ENCODE data around the gene MGAT4A. TPM values are rescaled to one million over a fixed set of nuclear protein-coding genes. Genes with fewer than 3 reads are reported as not detected.

MGAT4A gene
- total and polyA plus RNA-seq, 2 of the 13 experiments (the other 11 are each of a cell fraction or from before 2014, with no cell fraction given): 47.2 to 90.9 TPM

GRCh38 chr2:98730053-98730706 lies 752 bp downstream of the MGAT4A start:
- no peak overlapping the region for H2AFZ ChIP-seq (ENCODE audit: low read length)
- H3K4me1 ChIP-seq (ENCODE audit: insufficient read depth, low read length): peaks cover 77% of the 10 kb centered on the region
- TF ChIP-seq ZSCAN9 (CRISPR knock-in tag; IDR thresholded peaks at IDR 0.05; ENCODE audit: borderline replicate concordance) (no peak; the same call in 1 of the 2 replicates), ZKSCAN8 (CRISPR knock-in tag; IDR thresholded peaks at IDR 0.05; ENCODE audit: borderline replicate concordance) (no peak), ZNF510 (CRISPR knock-in tag; IDR thresholded peaks at IDR 0.05; ENCODE audit: low read depth) (no peak), ARNT2 (CRISPR knock-in tag; IDR thresholded peaks at IDR 0.05; ENCODE audit: low read depth) (0 out of 2 replicates have a peak, but pooled peaks have one; percentile 21), ZNF614 (CRISPR knock-in tag; IDR thresholded peaks at IDR 0.05; ENCODE audit: borderline replicate concordance) (0 out of 2 replicates have a peak, but pooled peaks have one; percentile 20), TFAP4 (IDR thresholded peaks at IDR 0.05; ENCODE audit: borderline replicate concordance, low read depth) (peak; percentile 49; the same call in 1 of the 2 replicates), AGO1 (IDR thresholded peaks at IDR 0.05; ENCODE audit: low read depth, low read length, poor library complexity, severe bottlenecking) (peak; percentile 13), ZBTB7A (CRISPR knock-in tag; IDR thresholded peaks at IDR 0.05) (peak; percentile 27; the same call in 1 of the 2 replicates), JARID2 (CRISPR knock-in tag; IDR thresholded peaks at IDR 0.05; ENCODE audit: insufficient replicate concordance) (peak; percentile 27), ELF4 (CRISPR knock-in tag; IDR thresholded peaks at IDR 0.05; ENCODE audit: borderline replicate concordance) (no peak), SMAD9 (CRISPR knock-in tag; IDR thresholded peaks at IDR 0.05) (0 out of 2 replicates have a peak, but pooled peaks have one; percentile 39), NCOA1 (CRISPR knock-in tag; IDR thresholded peaks at IDR 0.05) (no peak), PAX8 (CRISPR knock-in tag; IDR thresholded peaks at IDR 0.05; ENCODE audit: borderline replicate concordance) (0 out of 2 replicates have a peak, but pooled peaks have one; percentile 56), BRCA1 (CRISPR knock-in tag; IDR thresholded peaks at IDR 0.05) (0 out of 2 replicates have a peak, but pooled peaks have one; percentile 11), ZNF556 (CRISPR knock-in tag; IDR thresholded peaks at IDR 0.05; ENCODE audit: borderline replicate concordance) (no peak), NCOA2 (CRISPR knock-in tag; IDR thresholded peaks at IDR 0.05) (no peak), POLR2A (IDR thresholded peaks at IDR 0.05; ENCODE audit: insufficient read depth in 1 of 2, low read depth in 2 of 2, low read length in 2 of 2) (peak; percentile 30 to 41; a peak in 2 of 4 replicates), ZNF792 (CRISPR knock-in tag; IDR thresholded peaks at IDR 0.05) (0 out of 2 replicates have a peak, but pooled peaks have one; percentile 56)
- TF ChIP-seq, protein P1, sequence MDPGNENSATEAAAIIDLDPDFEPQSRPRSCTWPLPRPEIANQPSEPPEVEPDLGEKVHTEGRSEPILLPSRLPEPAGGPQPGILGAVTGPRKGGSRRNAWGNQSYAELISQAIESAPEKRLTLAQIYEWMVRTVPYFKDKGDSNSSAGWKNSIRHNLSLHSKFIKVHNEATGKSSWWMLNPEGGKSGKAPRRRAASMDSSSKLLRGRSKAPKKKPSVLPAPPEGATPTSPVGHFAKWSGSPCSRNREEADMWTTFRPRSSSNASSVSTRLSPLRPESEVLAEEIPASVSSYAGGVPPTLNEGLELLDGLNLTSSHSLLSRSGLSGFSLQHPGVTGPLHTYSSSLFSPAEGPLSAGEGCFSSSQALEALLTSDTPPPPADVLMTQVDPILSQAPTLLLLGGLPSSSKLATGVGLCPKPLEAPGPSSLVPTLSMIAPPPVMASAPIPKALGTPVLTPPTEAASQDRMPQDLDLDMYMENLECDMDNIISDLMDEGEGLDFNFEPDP (CRISPR knock-in tag; conservative IDR thresholded peaks at IDR 0.05): no peak
- TF ChIP-seq, protein P2, sequence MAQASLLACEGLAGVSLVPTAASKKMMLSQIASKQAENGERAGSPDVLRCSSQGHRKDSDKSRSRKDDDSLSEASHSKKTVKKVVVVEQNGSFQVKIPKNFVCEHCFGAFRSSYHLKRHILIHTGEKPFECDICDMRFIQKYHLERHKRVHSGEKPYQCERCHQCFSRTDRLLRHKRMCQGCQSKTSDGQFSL (CRISPR knock-in tag; IDR thresholded peaks at IDR 0.05): no peak
- TF ChIP-seq, protein P3, sequence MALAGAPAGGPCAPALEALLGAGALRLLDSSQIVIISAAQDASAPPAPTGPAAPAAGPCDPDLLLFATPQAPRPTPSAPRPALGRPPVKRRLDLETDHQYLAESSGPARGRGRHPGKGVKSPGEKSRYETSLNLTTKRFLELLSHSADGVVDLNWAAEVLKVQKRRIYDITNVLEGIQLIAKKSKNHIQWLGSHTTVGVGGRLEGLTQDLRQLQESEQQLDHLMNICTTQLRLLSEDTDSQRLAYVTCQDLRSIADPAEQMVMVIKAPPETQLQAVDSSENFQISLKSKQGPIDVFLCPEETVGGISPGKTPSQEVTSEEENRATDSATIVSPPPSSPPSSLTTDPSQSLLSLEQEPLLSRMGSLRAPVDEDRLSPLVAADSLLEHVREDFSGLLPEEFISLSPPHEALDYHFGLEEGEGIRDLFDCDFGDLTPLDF (CRISPR knock-in tag; IDR thresholded peaks at IDR 0.05): peak; percentile 38; the same call in 1 of the 2 replicates

More at GRCh38 chr2:98730053-98730706, 752 bp downstream of the MGAT4A start:
- no peaks in the 10 kb centered on the region for H3K9me3 ChIP-seq (ENCODE audit: low read length)
- peak overlapping the region; percentile 84 for H3K9ac ChIP-seq (ENCODE audit: insufficient read depth, low read depth, low read length)
- no peak for FAIRE-seq
- 2% methylated on average over 35 of the region's 45 CpGs for WGBS (ENCODE audit: low lambda C conversion rate)
- in situ Hi-C loops (cut with HindIII; ENCODE audit: extremely low pct_ligation_motif_present, low pct_unique_long_range_greater_than_20kb): loop anchor here (5.0 kb wide), 1 partner anchor 107 kb away; no protein-coding TSS in a partner anchor
- H3K4me3 ChIP-seq (replicated peaks in 1 of 3; ENCODE audit: insufficient read depth in 1 of 3, low read depth in 2 of 3, low read length in 3 of 3): peak overlapping the region; percentile 55 to 97 (median 79)
- ChIA-PET CTCF (ENCODE audit: low intra/inter-chr PET ratio, low total read pairs) (interaction anchor here (1.0 to 1.9 kb wide), 2 partner anchors 81 to 107 kb away, joined by 3 to 5 read pairs; no protein-coding TSS in a partner anchor), POLR2A (interaction anchor here (1.0 to 4.2 kb wide), 14 partner anchors 9 to 606 kb away, joined by 3 to 84 read pairs (median 12); partner anchors contain the start of genes C2orf15, EIF5B and TXNDC9)
- no peaks in the 10 kb centered on the region for H4K20me1 ChIP-seq (ENCODE audit: insufficient read depth, low read length)
- peaks cover 0 to 10% of the 10 kb centered on the region in 2 experiments; a peak in 3 of 5 replicates for H3K36me3 ChIP-seq (replicated peaks in 1 of 2; ENCODE audit: control insufficient read depth in 1 of 2, insufficient read depth in 2 of 2, low read length in 2 of 2)
- peak; percentile 59 for DNase-seq (ENCODE audit: low spot score)
- H3K27ac ChIP-seq (ENCODE audit: extremely low read length, insufficient read depth, low read length): peak overlapping the region; percentile 79
- no peaks in the 10 kb centered on the region; a peak in 1 of 5 replicates for H3K27me3 ChIP-seq (ENCODE audit: control insufficient read depth in 1 of 2, insufficient read depth in 2 of 2, low read length in 2 of 2)
- intact Hi-C loops (cut with micrococcal nuclease; ENCODE audit: unreplicated experiment): loop anchor here (1.0 to 5.0 kb wide), 3 partner anchors 37 to 107 kb away; no protein-coding TSS in a partner anchor
- BruUV-seq (replicated peaks): no TSS peak
- H3K79me2 ChIP-seq (ENCODE audit: insufficient read depth, low read length): peaks cover 70% of the 10 kb centered on the region
- peak; percentile 29 for ATAC-seq
- peak overlapping the region; percentile 82 for H3K4me2 ChIP-seq (ENCODE audit: low read depth, low read length)
